A549 (cell line): ENCODE measurements around the gene CHRNB1. TPM values are rescaled to one million over a fixed set of nuclear protein-coding genes. Genes with fewer than 3 reads are reported as not detected.

ENCODE experiments used
- ATAC-seq, 2 experiments: fragments of 200-7000 bp in 1 of 2; fragments of >200 bp in 1 of 2; cut with Nextera tagmentation in 1 of 2; cut with Tn5 transposase in 1 of 2; 3 replicates each; pipeline versions ENCODE4 v1.8.0 to v1.9.1; 2018 to 2020; ENCODE audit warnings: mild to moderate bottlenecking in 1 of 2, moderate library complexity in 1 of 2
- CTCF ChIA-PET: fragments of 300-600 bp; sonication (Branson Sonifier 250); formaldehyde crosslinking; extraction: SDS; loops from one replicate; lab custom pipeline; 2021; ENCODE audit warnings: antibody characterized with exemption, inconsistent platforms; lab: Yijun Ruan, JAX
- POLR2A ChIA-PET: fragments of 350-600 bp; formaldehyde crosslinking; extraction: SDS; loops from one replicate; lab custom pipeline; 2021; ENCODE audit warnings: antibody characterized with exemption, inconsistent platforms; lab: Yijun Ruan, JAX
- DNase-seq, 2 experiments: peaks; one replicate each; pipeline versions ENCODE4 v3.0.0 to v3.0.0-alpha.2; 2011 to 2016; ENCODE audit warnings: low read depth in 1 of 2, low spot score in 1 of 2
- FAIRE-seq: peaks from 2 replicates; lab custom pipeline; 2011; peaks lifted over from hg19 to GRCh38; lab: Jason Lieb, UNC
- H3K27ac ChIP-seq, 2 experiments: fragments of >200 bp; sonication (Bioruptor Twin); formaldehyde crosslinking; 3 replicates each; pipeline ENCODE4 v1.5.1; 2016 to 2017
- H3K4me1 ChIP-seq: fragments of >200 bp; sonication (Bioruptor Twin); formaldehyde crosslinking; 3 replicates; pipeline ENCODE4 v1.6.1; 2016
- H3K4me2 ChIP-seq: fragments of >200 bp; sonication (Bioruptor Twin); formaldehyde crosslinking; 3 replicates; pipeline ENCODE4 v1.6.1; 2016
- H3K4me3 ChIP-seq: fragments of >200 bp; sonication (Bioruptor Twin); formaldehyde crosslinking; 3 replicates; pipeline ENCODE4 v1.5.1; 2016
- H3K9me3 ChIP-seq: fragments of >200 bp; sonication (Bioruptor Twin); formaldehyde crosslinking; 3 replicates; pipeline ENCODE4 v1.6.1; 2016
- CHD2 ChIP-seq: fragments of 150-350 bp; IDR thresholded peaks from 2 replicates; pipeline ENCODE4 v1.6.1; 2014; ENCODE audit warnings: low read length; ENCODE audit not compliant: partially characterized antibody
- EP300 ChIP-seq, 2 experiments: fragments of >200 bp; sonication (Bioruptor Twin); formaldehyde crosslinking; IDR thresholded peaks; 2 replicates in 1 of 2; 3 replicates in 1 of 2; pipeline ENCODE4 v1.6.1; 2016 to 2017
- ESRRA ChIP-seq: fragments of 150-350 bp; IDR thresholded peaks from 2 replicates; pipeline ENCODE4 v1.6.1; 2014; ENCODE audit warnings: mild to moderate bottlenecking, low read length, borderline replicate concordance
- GATA3 ChIP-seq: IDR thresholded peaks from 2 replicates; pipeline ENCODE4 v1.6.1; 2012; ENCODE audit warnings: borderline replicate concordance
- HDAC2 ChIP-seq: fragments of 200-600 bp; sonication (generic); IDR thresholded peaks from 2 replicates; pipeline ENCODE4 v1.6.1; 2016
- HMGXB4 ChIP-seq: fragments of 250-450 bp; sonication (Bioruptor Pico); IDR thresholded peaks from 2 replicates; pipeline ENCODE4 v1.5.0; 2021; ENCODE audit warnings: mild to moderate bottlenecking, moderate library complexity, borderline replicate concordance
- JUN ChIP-seq, 2 experiments: fragments of >200 bp; sonication (Bioruptor Twin); formaldehyde crosslinking; IDR thresholded peaks; 2 replicates in 1 of 2; 3 replicates in 1 of 2; pipeline ENCODE4 v1.6.1; 2016 to 2017
- MAFK ChIP-seq: fragments of 450-650 bp; IDR thresholded peaks from 2 replicates; pipeline ENCODE4 v1.6.1; 2014; ENCODE audit not compliant: partially characterized antibody
- MAZ ChIP-seq: fragments of 150-350 bp; IDR thresholded peaks from 2 replicates; pipeline ENCODE4 v1.6.1; 2014; ENCODE audit warnings: antibody characterized with exemption, low read depth, low read length, borderline replicate concordance
- NFE2L2 ChIP-seq: fragments of 150-350 bp; conservative IDR thresholded peaks from 2 replicates; pipeline ENCODE4 v1.6.1; 2014; ENCODE audit warnings: low read length
- NPAS2 ChIP-seq: fragments of 250-450 bp; sonication (Bioruptor Pico); IDR thresholded peaks from 2 replicates; pipeline ENCODE4 v1.8.0; 2022; ENCODE audit warnings: mild to moderate bottlenecking, moderate library complexity, borderline replicate concordance
- REST ChIP-seq: fragments of 200-600 bp; sonication (generic); IDR thresholded peaks from 2 replicates; pipeline ENCODE4 v1.6.1; 2016; ENCODE audit warnings: antibody characterized with exemption, mild to moderate bottlenecking, moderate library complexity
- TFCP2L1 ChIP-seq: fragments of 250-450 bp; sonication (Bioruptor Pico); IDR thresholded peaks from 2 replicates; pipeline ENCODE4 v1.5.0; 2021; ENCODE audit warnings: mild to moderate bottlenecking
- USF2 ChIP-seq: fragments of 450-650 bp; IDR thresholded peaks from 2 replicates; pipeline ENCODE4 v1.6.1; 2014; ENCODE audit warnings: antibody characterized with exemption
- ZC3H11A ChIP-seq: fragments of 450-650 bp; IDR thresholded peaks from 2 replicates; pipeline ENCODE4 v1.6.1; 2014; ENCODE audit warnings: antibody characterized with exemption, mild to moderate bottlenecking
- WGBS: methylation state at CpG from one replicate; pipeline ENCODE4 v1.1.6; 2017; ENCODE audit errors: missing lambda C conversion rate; 5-methylcytosine and 5-hydroxymethylcytosine counted together
- polyA plus RNA-seq, 4 experiments: library from polyadenylated mRNA; depleted of rRNA in 3 of 4; stranded (reverse); fragments of >200 nt; fragmentation: RNase III in 1 of 4; extraction: RNeasy Plus Mini Kit Qiagen cat#74134 plus additional on column Dnase treatment in 1 of 4; gene quantifications; 2 replicates in 3 of 4; 3 replicates in 1 of 4; pipeline ENCODE4 v1.2.3, GENCODE V29; 2011 to 2017
- TF ChIP-seq, protein P1 (sequence below): fragments of >200 bp; sonication (Bioruptor Twin); formaldehyde crosslinking; IDR thresholded peaks from 2 replicates; pipeline ENCODE4 v1.6.1; 2016

The CHRNB1 gene
- polyA plus RNA-seq, 2 of the 4 experiments (the other 2 are of a cell fraction) = 6.5 to 8.4 TPM

DNA sequence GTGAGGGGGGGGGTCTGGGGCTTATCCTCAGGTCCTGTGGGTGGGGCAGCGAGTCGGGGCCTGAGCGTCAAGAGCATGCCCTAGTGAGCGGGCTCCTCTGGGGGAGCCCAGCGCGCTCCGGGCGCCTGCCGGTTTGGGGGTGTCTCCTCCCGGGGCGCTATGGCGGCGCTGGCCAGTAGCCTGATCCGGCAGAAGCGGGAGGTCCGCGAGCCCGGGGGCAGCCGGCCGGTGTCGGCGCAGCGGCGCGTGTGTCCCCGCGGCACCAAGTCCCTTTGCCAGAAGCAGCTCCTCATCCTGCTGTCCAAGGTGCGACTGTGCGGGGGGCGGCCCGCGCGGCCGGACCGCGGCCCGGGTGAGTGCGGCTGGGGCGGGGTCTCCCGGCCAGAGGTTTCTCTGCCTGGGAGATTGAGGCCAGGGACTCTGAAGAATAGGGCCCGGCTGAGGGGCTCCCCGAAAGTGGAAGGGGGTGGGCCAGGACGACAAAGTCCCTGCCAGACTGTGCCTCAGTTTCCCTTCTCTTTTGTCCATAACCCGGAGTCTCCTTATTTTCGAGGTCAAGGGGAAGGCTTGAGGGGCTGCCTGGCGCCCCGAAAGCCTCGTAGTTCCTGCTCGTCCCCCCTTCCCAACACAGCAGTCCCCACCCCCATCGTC is 5.3 kb upstream of the CHRNB1 start, which contains the start of gene FGF11 (continued):
- TF ChIP-seq REST (peak; percentile 66; the same call in 1 of the 2 replicates), HMGXB4 (no peak)
- TF ChIP-seq, all 56 proteins: peak for 3

DNA sequence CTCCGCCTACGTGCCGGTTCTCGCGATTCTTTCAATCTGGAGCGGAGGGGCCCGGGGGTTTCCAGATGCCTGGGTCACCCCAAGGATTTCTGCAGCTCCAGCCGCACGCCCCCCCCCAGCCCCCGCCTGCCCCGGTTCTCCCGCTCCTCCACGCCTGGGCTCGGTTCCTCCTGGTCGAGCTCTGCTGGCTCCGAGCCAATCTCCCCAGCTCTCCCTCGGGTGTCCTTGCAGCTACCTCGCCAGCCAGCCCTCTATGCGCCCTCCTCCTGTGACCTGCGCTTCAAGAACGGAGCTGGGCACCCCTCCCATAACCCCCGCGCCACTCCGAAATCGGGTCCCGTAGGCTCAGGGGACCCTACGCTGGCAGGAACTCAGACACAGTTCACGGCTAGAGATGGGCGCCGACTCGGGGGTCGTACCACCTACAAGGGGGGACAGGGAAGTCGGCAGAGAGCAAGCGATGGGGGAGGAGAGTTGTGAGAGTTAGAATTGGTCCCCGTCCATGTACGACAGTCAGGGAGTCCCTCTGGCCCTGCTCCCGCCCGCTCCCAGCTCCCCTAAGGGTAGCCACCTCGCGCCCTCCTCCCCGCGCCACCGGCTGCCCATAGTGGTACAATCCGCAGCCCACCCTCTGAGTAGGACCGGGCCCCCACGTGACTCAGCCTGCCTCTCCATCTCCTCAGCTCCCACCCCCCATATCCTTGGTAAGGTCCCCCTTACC is 4.6 kb upstream of the CHRNB1 start:
- peak overlapping the region; percentile 98 for H3K4me2 ChIP-seq
- no peak for ATAC-seq
- peak overlapping the region; percentile 65 to 85 for H3K27ac ChIP-seq
- H3K9me3 ChIP-seq = no peaks in the 10 kb centered on the region
- peaks cover 42% of the 10 kb centered on the region for H3K4me1 ChIP-seq
- peak; percentile 39 to 55 for DNase-seq
- FAIRE-seq = no peak
- peak overlapping the region; percentile 52 for H3K4me3 ChIP-seq
- CTCF ChIA-PET = interaction anchor here (0.8 to 17.0 kb wide), 9 partner anchors 18 to 196 kb away, joined by 3 to 342 read pairs (median 8); partner anchors contain the start of genes CHRNB1, KCTD11, SLC35G6 and TMEM95
- WGBS = 39% methylated on average over 39 of the region's 46 CpGs
- no peak for TF ChIP-seq JUN (IDR thresholded peaks at IDR 0.05)
- TF ChIP-seq, protein P1, sequence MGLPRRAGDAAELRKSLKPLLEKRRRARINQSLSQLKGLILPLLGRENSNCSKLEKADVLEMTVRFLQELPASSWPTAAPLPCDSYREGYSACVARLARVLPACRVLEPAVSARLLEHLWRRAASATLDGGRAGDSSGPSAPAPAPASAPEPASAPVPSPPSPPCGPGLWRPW = no peak
- TF ChIP-seq EP300 (IDR thresholded peaks at IDR 0.05) = no peak
- peak; percentile 86 for TF ChIP-seq CHD2
- TF ChIP-seq ZC3H11A = no peak
- TF ChIP-seq ESRRA = no peak
- no peak for TF ChIP-seq MAZ
- TF ChIP-seq NPAS2 = no peak
- no peak for TF ChIP-seq HDAC2
- TF ChIP-seq NFE2L2 = no peak
- no peak for TF ChIP-seq GATA3
- 0 out of 2 replicates have a peak, but pooled peaks have one; percentile 12 for TF ChIP-seq USF2
- TF ChIP-seq, all 56 proteins: peak for 2
- POLR2A ChIA-PET = interaction anchor here (0.6 to 1.4 kb wide), 4 partner anchors 8 to 46 kb away, joined by 3 to 6 read pairs (median 3); partner anchors contain the start of genes TMEM256 and ZBTB4

DNA sequence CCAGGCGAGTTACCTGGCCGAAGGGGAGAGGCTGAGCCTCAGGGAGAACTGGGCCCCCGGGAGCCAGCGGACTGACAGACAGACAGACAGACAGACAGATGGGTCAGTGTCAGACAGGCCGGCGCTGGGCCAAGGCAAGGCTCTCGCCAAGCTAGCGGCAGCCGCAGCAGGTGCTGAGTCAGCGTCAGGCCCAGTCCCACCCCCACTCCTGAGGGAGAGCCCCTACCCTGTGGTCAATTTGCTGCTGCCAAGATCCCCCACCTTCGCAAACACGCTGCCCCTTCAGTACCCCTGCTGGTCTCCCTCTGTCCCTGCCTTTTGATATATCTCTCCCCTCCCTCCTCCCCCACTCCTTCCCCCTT is 4.0 kb upstream of the CHRNB1 start:
- ATAC-seq = no peak
- ChIA-PET CTCF (interaction anchor here (0.7 to 17.0 kb wide), 14 partner anchors 9 to 196 kb away, joined by 3 to 342 read pairs (median 4); partner anchors contain the start of genes CHRNB1, KCTD11, SLC35G6 and TMEM256), POLR2A (interaction anchor here (1.0 to 1.4 kb wide), 3 partner anchors 8 to 45 kb away, joined by 3 to 6 read pairs (median 3); partner anchors contain the start of gene TMEM256)
- no peak for TF ChIP-seq TFCP2L1 (CRISPR knock-in tag)
- peak; percentile 95 for TF ChIP-seq MAFK
- no peaks in the 10 kb centered on the region for H3K9me3 ChIP-seq
- peak overlapping the region; percentile 98; the same call in 2 of the 3 replicates for H3K4me2 ChIP-seq
- FAIRE-seq = no peak
- H3K27ac ChIP-seq = peak overlapping the region in 1 of 2 experiments; percentile 85; a peak in 3 of 6 replicates
- peaks cover 45% of the 10 kb centered on the region for H3K4me1 ChIP-seq
- 77% methylated on average over 10 of the region's 12 CpGs for WGBS
- no peak for DNase-seq
- no peak overlapping the region for H3K4me3 ChIP-seq
